HEK293 (cell line): ENCODE results near the gene DLX2.

Experiments
- KLF16 ChIP-seq: fragments of 450-650 bp; formaldehyde crosslinking; IDR thresholded peaks from 2 replicates; pipeline ENCODE4 v1.5.1; 2017; ENCODE audit warnings: missing biosample characterization, missing genetic modification characterization
- MYNN ChIP-seq: fragments of 450-650 bp; formaldehyde crosslinking; IDR thresholded peaks from 2 replicates; pipeline ENCODE4 v1.5.1; 2016; ENCODE audit warnings: missing biosample characterization, missing genetic modification characterization, borderline replicate concordance
- SCRT1 ChIP-seq: fragments of 450-650 bp; formaldehyde crosslinking; IDR thresholded peaks from 2 replicates; pipeline ENCODE4 v1.5.1; 2016; ENCODE audit warnings: missing biosample characterization, missing genetic modification characterization, borderline replicate concordance
- SP2 ChIP-seq: fragments of 450-650 bp; formaldehyde crosslinking; IDR thresholded peaks from 2 replicates; pipeline ENCODE4 v1.5.1; 2016; ENCODE audit warnings: missing biosample characterization, missing genetic modification characterization
- SP3 ChIP-seq: fragments of 450-650 bp; formaldehyde crosslinking; IDR thresholded peaks from 2 replicates; pipeline ENCODE4 v1.5.1; 2016; ENCODE audit warnings: missing biosample characterization, missing genetic modification characterization
- SP7 ChIP-seq: fragments of 450-650 bp; formaldehyde crosslinking; IDR thresholded peaks from 2 replicates; pipeline ENCODE4 v1.5.1; 2016; ENCODE audit warnings: missing biosample characterization, missing genetic modification characterization
- ZBTB1 ChIP-seq: fragments of 450-650 bp; formaldehyde crosslinking; IDR thresholded peaks from 2 replicates; pipeline ENCODE4 v1.5.1; 2016; ENCODE audit warnings: missing biosample characterization, missing genetic modification characterization
- ZBTB17 ChIP-seq: fragments of 450-650 bp; formaldehyde crosslinking; IDR thresholded peaks from 2 replicates; pipeline ENCODE4 v1.5.1; 2016; ENCODE audit warnings: missing biosample characterization, missing genetic modification characterization
- ZFHX2 ChIP-seq: fragments of 450-650 bp; formaldehyde crosslinking; conservative IDR thresholded peaks from 2 replicates; pipeline ENCODE4 v1.5.1; 2016; ENCODE audit warnings: missing biosample characterization, missing genetic modification characterization
- ZIC2 ChIP-seq: fragments of 450-650 bp; formaldehyde crosslinking; IDR thresholded peaks from 2 replicates; pipeline ENCODE4 v1.5.1; 2016; ENCODE audit warnings: missing biosample characterization, missing genetic modification characterization
- ZNF114 ChIP-seq: fragments of 450-650 bp; formaldehyde crosslinking; IDR thresholded peaks from 2 replicates; pipeline ENCODE4 v1.5.0; 2017; ENCODE audit warnings: missing biosample characterization, missing genetic modification characterization
- ZNF146 ChIP-seq: fragments of 450-650 bp; formaldehyde crosslinking; IDR thresholded peaks from 2 replicates; pipeline ENCODE4 v1.5.1; 2016; ENCODE audit warnings: missing biosample characterization, missing genetic modification characterization
- ZNF18 ChIP-seq: fragments of 450-650 bp; formaldehyde crosslinking; IDR thresholded peaks from 2 replicates; pipeline ENCODE4 v1.5.1; 2016; ENCODE audit warnings: missing biosample characterization, missing genetic modification characterization
- ZNF2 ChIP-seq: fragments of 450-650 bp; formaldehyde crosslinking; IDR thresholded peaks from 2 replicates; pipeline ENCODE4 v1.5.1; 2016; ENCODE audit warnings: missing biosample characterization, missing genetic modification characterization
- ZNF223 ChIP-seq: fragments of 450-650 bp; formaldehyde crosslinking; IDR thresholded peaks from 2 replicates; pipeline ENCODE4 v1.5.1; 2016; ENCODE audit warnings: missing biosample characterization, missing genetic modification characterization
- ZNF23 ChIP-seq: fragments of 450-650 bp; formaldehyde crosslinking; IDR thresholded peaks from 2 replicates; pipeline ENCODE4 v1.5.1; 2016; ENCODE audit warnings: missing biosample characterization, missing genetic modification characterization, borderline replicate concordance
- ZNF239 ChIP-seq: fragments of 450-650 bp; formaldehyde crosslinking; IDR thresholded peaks from 2 replicates; pipeline ENCODE4 v1.5.1; 2016; ENCODE audit warnings: missing biosample characterization, missing genetic modification characterization
- ZNF24 ChIP-seq: fragments of 450-650 bp; formaldehyde crosslinking; IDR thresholded peaks from 2 replicates; pipeline ENCODE4 v1.5.1; 2016; ENCODE audit warnings: missing biosample characterization, missing genetic modification characterization
- ZNF324 ChIP-seq: fragments of 450-650 bp; formaldehyde crosslinking; IDR thresholded peaks from 2 replicates; pipeline ENCODE4 v1.5.1; 2016; ENCODE audit warnings: missing biosample characterization, missing genetic modification characterization
- ZNF341 ChIP-seq: fragments of 450-650 bp; formaldehyde crosslinking; IDR thresholded peaks from 2 replicates; pipeline ENCODE4; 2016; ENCODE audit warnings: low read depth, missing biosample characterization, missing genetic modification characterization
- ZNF354C ChIP-seq: fragments of 450-650 bp; formaldehyde crosslinking; IDR thresholded peaks from 2 replicates; pipeline ENCODE4 v1.5.1; 2016; ENCODE audit warnings: missing biosample characterization, missing genetic modification characterization, low read depth, borderline replicate concordance
- ZNF37A ChIP-seq: fragments of 450-650 bp; IDR thresholded peaks from 2 replicates; pipeline ENCODE4 v1.5.1; 2018; ENCODE audit warnings: missing biosample characterization, missing genetic modification characterization
- ZNF416 ChIP-seq: fragments of 450-650 bp; formaldehyde crosslinking; IDR thresholded peaks from 2 replicates; pipeline ENCODE4 v1.5.1; 2016; ENCODE audit warnings: missing biosample characterization, missing genetic modification characterization
- ZNF513 ChIP-seq: fragments of 450-650 bp; IDR thresholded peaks from 2 replicates; pipeline ENCODE4 v1.5.1; 2018; ENCODE audit warnings: missing biosample characterization, missing genetic modification characterization
- ZNF518A ChIP-seq: fragments of 450-650 bp; formaldehyde crosslinking; conservative IDR thresholded peaks from 2 replicates; pipeline ENCODE4 v1.5.1; 2016; ENCODE audit warnings: low read depth, missing biosample characterization, missing genetic modification characterization
- ZNF549 ChIP-seq: fragments of 450-650 bp; IDR thresholded peaks from 2 replicates; pipeline ENCODE4 v1.5.1; 2018; ENCODE audit warnings: missing biosample characterization, missing genetic modification characterization, mild to moderate bottlenecking, inconsistent platforms, moderate library complexity
- ZNF558 ChIP-seq: fragments of 450-650 bp; formaldehyde crosslinking; IDR thresholded peaks from 2 replicates; pipeline ENCODE4 v1.5.1; 2016; ENCODE audit warnings: missing biosample characterization, missing genetic modification characterization
- ZNF580 ChIP-seq: fragments of 450-650 bp; formaldehyde crosslinking; IDR thresholded peaks from 2 replicates; pipeline ENCODE4 v1.5.1; 2016; ENCODE audit warnings: missing biosample characterization, missing genetic modification characterization
- ZNF585B ChIP-seq: fragments of 450-650 bp; formaldehyde crosslinking; IDR thresholded peaks from 2 replicates; pipeline ENCODE4 v1.5.1; 2016; ENCODE audit warnings: missing biosample characterization, missing genetic modification characterization
- ZNF596 ChIP-seq: fragments of 450-650 bp; IDR thresholded peaks from 2 replicates; pipeline ENCODE4 v1.5.0; 2018; ENCODE audit warnings: missing biosample characterization, mild to moderate bottlenecking, missing genetic modification characterization, moderate library complexity
- ZNF692 ChIP-seq: fragments of 450-650 bp; formaldehyde crosslinking; IDR thresholded peaks from 2 replicates; pipeline ENCODE4 v1.5.1; 2016; ENCODE audit warnings: missing biosample characterization, missing genetic modification characterization
- ZNF791 ChIP-seq: fragments of 450-650 bp; formaldehyde crosslinking; IDR thresholded peaks from 2 replicates; pipeline ENCODE4 v1.5.1; 2016; ENCODE audit warnings: missing biosample characterization, missing genetic modification characterization

DLX2 gene

GRCh38 chr2:172095146-172095904, 7.4 kb downstream of the DLX2 start (continued):
- TF ChIP-seq ZIC2 (tag by site-specific recombination) (peak; percentile 40; the same call in 1 of the 2 replicates), ZNF416 (tag by site-specific recombination) (no peak), ZNF18 (tag by site-specific recombination) (no peak), ZNF324 (no peak; the same call in 1 of the 2 replicates), ZNF354C (tag by site-specific recombination) (no peak), ZNF791 (no peak), ZNF23 (tag by site-specific recombination) (no peak), ZNF37A (no peak), SP7 (tag by site-specific recombination) (peak; percentile 58; the same call in 1 of the 2 replicates), ZNF549 (tag by site-specific recombination) (no peak), ZNF596 (tag by site-specific recombination) (no peak), ZFHX2 (peak; percentile 94), ZNF24 (tag by site-specific recombination) (peak; percentile 26), ZNF114 (no peak), ZNF146 (tag by site-specific recombination) (no peak), ZNF513 (tag by site-specific recombination) (no peak), ZNF223 (tag by site-specific recombination) (0 out of 2 replicates have a peak, but pooled peaks have one; percentile 75), SP3 (tag by site-specific recombination) (peak; percentile 60), ZNF518A (tag by site-specific recombination) (no peak), KLF16 (tag by site-specific recombination) (peak; percentile 29; the same call in 1 of the 2 replicates), MYNN (no peak), ZBTB1 (tag by site-specific recombination) (no peak), ZNF585B (tag by site-specific recombination) (no peak), SP2 (tag by site-specific recombination) (peak; percentile 70), SCRT1 (tag by site-specific recombination) (no peak), ZNF239 (tag by site-specific recombination) (no peak), ZNF692 (tag by site-specific recombination) (peak; percentile 51; the same call in 1 of the 2 replicates), ZNF2 (tag by site-specific recombination) (0 out of 2 replicates have a peak, but pooled peaks have one; percentile 41), ZNF558 (tag by site-specific recombination) (no peak), ZNF341 (tag by site-specific recombination) (peak; percentile 72), ZBTB17 (tag by site-specific recombination) (peak; percentile 74), ZNF580 (no peak)
